HG02759 (cell line): ENCODE results near the gene ALAD.
A peak's percentile ranks its signal among the peaks of the same experiment; 100 is the strongest.
"Not testable (repeated sequence)": the region's sequence is repeated elsewhere in the genome, so short reads cannot be mapped to it uniquely, and the experiment has no call there.

Source experiments
- ATAC-seq: cut with Tn5 transposase; IDR thresholded peaks from one replicate; pipeline ENCODE4 v1.9.1; 2021; ENCODE audit warnings: mild to moderate bottlenecking, moderate library complexity; ENCODE audit not compliant: unreplicated experiment

The ALAD gene

GRCh38 chr9:113399646-113400200, 1.4 kb downstream of the ALAD start:
- ATAC-seq, result no peak

DNA sequence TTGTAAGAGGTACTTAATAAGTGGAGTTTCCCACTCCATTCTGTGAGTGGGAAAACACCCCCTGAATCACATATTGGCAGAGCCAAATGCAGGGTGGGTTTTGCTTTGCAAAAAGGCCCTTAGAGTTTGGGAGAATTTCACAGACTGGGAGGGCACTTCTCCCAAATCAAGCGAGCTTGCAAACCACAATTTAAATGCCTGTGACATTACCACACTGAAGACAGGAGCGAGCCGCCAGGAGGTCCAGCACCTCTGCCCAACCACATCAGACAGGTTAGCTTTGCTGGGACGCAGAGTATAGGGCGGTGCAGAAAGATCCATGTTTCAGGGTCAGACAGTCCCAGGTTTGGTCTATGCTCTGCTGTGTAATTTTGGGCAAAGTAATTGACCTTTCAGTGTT, 2.3 kb downstream of the ALAD start:
- ATAC-seq, result no peak

- no peak for ATAC-seq
These were observed 3.9 kb downstream of the ALAD start for GRCh38 chr9:113397203-113397631.

GRCh38 chr9:113395000-113395861, 5.9 kb downstream of the ALAD start:
- no peak for ATAC-seq

DNA sequence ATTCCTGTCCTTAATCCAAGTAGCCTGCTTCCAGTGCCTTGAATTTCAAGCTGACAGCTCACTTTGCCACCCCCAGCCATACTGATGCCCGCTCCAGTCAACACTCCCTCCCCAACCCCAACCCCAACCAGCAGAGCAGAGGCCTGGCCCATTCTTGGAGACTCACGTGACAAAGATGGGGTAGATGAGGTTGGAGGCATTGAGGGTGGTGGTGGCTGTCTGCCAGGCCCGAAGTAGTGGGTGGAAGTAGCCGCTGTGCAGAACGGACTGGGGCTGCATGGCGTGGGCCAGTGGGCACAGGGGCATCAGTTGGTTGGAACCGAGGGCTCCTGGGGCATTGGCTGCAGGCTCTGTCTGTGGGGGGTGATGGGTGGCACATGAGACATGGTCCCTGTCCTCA, 7.8 kb downstream of the ALAD start:
- ATAC-seq, result no peak

DNA sequence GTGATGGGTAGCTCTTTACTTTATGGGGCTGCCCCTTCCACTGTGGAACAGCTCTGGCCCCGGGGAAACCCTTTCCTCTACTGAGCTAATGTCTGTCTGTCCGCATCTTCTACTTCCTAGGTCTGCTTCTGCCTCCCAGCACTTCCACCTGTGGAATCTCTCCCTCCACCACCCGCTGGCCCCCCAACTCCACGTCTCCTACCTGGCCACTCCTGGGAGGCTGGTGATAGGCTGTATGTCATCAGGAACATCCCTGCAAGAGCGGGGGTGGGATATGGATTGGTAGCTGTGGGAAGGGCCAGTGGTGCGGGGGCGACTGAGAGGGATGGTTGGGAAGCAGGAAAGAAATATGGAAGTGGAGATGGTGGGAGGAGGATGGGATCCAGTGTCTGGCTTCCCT, 9.2 kb downstream of the ALAD start:
- no peak for ATAC-seq

DNA sequence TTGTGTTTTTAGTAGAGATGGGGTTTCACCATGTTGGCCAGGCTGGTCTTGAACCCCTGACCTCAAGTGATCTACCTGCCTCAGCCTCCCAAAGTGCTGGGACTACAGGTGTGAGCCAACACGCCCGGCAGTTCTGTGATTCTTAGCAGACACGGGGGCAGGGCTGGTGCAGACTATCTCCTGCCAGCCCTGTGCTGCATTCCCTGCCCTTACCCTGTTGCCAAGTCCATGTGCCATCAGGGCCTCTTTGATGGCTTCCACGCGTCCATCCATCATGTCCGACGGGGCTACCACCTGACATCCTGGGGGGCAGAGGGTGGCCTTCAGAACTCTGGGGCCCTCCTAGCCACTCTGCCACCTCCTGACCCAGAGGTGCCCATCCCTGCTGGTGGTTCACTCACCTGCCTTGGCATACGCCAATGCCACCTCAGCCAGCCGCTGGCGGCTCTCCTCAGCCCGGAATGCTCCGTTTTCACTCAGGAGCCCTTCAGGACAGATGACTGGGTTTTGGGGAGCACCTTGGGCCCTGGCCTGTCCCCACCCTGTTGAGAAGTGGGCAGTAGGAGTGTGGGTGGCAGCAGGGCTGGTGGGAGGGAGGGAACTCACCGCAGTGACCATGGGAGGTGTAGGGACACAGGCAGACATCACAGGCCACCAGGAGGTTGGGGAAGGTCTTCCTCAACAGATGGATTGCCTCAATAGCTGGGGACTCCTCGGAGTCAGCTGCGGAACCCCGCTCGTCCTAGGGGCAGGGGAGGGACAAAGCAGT, 10.7 kb downstream of the ALAD start:
- no peak for ATAC-seq

GRCh38 chr9:113389451-113389850, 11.6 kb downstream of the ALAD start:
- ATAC-seq, result no peak

DNA sequence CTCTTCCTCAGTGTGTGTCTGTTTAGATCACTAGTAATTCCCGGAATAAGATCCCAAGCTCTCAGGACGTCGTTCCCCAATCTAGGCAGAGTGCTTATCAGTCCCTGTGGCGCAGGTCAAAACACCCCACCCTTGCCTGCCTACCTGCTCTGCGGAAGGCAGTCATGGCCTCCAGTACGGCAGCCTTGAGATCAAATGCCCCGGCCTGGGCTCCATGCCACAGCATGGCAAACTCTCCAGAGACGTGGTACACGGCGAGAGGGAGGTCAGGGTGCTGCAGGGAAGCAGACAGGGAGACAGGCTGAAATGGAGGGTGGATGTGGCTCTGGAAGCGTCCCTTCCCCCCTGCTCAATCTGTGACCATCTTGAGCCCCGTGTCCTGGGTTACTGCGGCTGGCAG, 12.3 kb downstream of the ALAD start:
- no peak for ATAC-seq

GRCh38 chr9:113387560-113388230, 13.4 kb downstream of the ALAD start:
- ATAC-seq, result no peak

DNA sequence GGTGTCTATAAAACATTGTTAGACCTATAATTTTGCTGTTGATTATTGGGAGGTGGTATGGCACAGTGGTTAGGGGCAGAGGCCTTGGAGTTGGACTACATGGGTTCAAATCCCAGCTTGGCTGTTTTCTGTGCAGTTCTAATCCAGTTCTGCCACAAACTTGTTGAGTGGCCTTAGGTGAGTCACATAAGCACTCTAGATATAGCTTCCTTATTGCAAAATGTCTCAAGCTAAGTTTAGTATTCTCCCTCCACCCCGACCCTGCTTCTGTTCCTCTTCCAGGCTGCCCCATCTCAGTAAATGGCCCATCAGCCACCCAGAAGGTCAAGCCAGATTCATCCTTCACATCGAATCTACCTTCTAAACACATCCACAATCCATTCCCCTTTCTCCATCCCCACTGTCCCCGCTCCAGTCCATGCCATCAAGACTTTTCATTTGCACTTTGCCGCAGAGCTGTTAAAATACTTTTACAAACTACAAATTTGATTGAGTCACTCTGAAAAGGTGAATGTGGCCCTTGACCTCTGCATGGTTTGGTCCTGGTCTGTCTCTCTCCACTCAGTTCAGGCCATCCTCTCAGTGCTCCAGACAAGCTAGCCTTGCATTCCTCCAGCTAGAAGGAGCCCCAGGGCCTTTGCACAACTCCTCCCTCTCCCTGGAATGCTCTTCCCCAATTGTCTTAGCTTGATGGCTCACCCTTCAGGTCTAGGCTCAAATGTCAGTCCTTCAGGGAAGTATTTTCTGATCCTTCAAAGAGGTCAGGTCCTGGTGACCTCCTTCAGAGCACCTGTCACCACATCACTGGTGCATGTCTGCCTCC, 14.3 kb downstream of the ALAD start:
- no peak for ATAC-seq

DNA sequence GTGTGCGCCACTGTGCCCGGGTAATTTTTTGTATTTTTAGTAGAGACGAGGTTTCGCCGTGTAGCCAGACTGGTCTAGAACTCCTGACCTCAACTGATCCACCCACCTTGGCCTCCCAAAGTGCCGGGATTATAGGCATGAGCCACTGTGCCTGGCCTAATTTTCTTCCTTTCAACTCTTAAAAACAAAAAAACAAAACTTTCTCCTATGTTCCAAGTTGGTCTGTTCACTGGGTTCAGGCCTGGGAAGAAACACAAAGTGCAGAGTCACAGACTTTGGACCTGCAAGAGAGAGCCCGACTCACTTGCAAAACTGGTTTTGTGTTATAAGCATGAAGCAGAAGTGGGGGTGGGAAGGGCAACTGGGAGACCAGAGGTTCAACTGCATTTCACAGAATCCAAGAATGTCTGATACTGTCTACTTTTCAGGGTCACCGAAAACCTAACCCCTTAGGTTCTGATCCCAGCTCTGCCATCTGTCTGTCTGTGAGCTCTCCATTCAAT, 19.1 kb downstream of the ALAD start:
- no peak for ATAC-seq

- ATAC-seq, result not testable (repeated sequence)
These were observed 19.6 kb downstream of the ALAD start for GRCh38 chr9:113381441-113381840.

DNA sequence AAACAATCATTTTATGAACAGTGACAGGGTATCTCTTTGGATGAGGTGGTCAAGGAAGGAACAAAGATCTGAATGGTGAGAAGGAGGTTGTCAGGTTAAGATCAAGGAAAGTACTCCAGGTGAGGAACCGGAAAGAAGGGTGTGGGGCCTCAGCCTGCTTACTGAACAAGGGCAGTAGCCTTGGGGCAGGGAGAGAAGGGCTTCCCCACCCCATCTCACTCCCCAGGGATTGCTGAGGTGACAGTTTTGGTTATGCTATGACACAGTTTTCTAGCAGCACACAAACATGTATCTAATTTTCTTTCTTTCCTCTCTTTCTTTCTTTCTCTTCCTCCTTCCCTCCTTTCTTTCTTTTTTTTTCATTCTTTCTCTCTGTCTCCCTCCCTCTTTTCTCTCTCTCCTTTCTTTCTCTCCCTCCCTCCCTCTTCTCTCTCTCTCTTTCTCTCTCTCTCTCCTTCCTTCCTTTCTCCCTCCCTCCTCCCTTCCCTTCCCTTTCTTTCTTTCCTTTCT, 20.2 kb downstream of the ALAD start:
- ATAC-seq, result peak; percentile 55

GRCh38 chr9:113379829-113380210, 21.3 kb downstream of the ALAD start:
- ATAC-seq, result not testable (repeated sequence)

GRCh38 chr9:113379094-113379828, 21.8 kb downstream of the ALAD start:
- not testable (repeated sequence) for ATAC-seq

DNA sequence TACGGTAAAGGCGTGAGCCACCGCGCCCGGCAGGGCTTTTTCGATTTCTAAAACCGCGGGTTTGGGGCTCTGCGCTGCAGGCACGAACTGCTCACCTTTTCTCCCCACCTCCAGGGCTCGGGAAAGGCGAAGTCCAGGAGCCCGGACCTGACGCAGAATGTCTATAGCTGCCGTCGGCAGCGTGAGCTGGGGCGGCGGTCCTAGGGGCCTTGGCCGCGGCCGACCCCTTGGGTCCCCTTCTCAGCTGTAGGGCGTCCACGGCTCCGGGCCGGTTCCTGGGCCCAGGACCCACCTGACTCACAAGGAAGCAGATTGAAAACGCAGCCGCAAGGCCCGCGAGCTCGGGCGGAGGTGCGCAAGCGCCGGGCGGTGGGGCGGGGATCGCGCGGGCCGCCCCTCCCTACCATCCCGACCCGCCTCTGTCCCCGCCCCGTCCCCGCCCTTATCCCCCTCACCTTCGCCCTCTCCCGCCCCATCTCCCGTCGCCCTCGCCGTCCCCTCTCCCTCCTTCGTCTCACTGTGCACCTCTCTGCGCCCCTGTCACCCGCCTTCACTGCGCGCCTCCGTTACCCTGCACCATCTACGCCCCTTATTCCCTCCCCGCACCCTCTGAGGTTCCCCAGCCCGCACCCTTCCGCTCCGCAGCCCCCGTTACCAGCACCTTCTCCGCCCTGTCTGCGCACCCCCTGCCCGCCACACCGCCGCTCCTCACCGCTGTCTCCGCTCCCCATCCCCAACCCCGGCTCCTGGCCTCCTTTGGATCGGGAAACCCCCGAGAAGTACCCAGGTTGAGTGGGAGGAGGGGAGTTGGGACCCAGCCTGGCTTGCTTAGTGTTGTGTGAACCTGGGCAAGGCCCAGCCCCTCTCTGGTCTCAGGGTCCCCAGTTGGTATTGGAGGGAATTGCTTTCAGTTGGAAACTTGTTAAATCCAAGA, 24.2 kb downstream of the ALAD start, which contains the start of gene HDHD3:
Gene HDHD3, minus strand, starts transcription at position 353 of the 934 bp plus-strand sequence. CDS start 2,632 bp downstream, outside the sequence.
- peak; percentile 87 for ATAC-seq
